ENCODE measurements around the gene AP1B1.
"Not testable (repeated sequence)": the region's sequence is repeated elsewhere in the genome, so short reads cannot be mapped to it uniquely, and the experiment has no call there.

AP1B1 gene

DNA sequence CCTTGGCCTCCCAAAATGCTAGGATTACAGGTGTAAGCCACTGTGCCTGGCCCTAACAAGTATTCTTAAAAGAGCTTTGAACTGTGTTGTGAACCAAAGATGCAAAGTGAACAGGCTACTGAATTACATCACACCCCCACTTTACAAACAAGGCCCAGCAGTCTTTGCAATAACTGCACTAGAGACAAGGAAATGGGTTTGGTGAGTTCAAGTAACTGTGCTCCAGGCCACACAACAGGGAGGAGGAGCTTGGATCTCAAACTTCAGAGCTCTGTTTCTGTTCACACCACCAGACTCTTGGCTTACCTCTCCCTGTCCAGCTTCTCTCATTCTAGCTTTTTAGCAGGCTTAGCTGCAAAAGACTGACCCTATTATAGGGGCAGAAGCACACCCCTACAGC is 42.4 kb downstream of the AP1B1 start:
- H3K4me3 ChIP-seq (ENCODE audit: low read depth in 1 of 2, low read length in 2 of 2): no peak overlapping the region
- peaks cover 37% of the 10 kb centered on the region for H3K4me1 ChIP-seq (ENCODE audit: insufficient read depth, low read length)
- H3K27ac ChIP-seq (ENCODE audit: low read depth, low read length): no peak overlapping the region
- H3K9ac ChIP-seq (ENCODE audit: low read length): no peak overlapping the region
- H3K27me3 ChIP-seq (ENCODE audit: control insufficient read depth in 1 of 2, insufficient read depth in 2 of 2, low read length in 2 of 2): no peaks in the 10 kb centered on the region
- H3K9me3 ChIP-seq (ENCODE audit: low read length): no peaks in the 10 kb centered on the region
- H3K36me3 ChIP-seq (ENCODE audit: insufficient read depth, low read length): peaks cover 57% of the 10 kb centered on the region

DNA sequence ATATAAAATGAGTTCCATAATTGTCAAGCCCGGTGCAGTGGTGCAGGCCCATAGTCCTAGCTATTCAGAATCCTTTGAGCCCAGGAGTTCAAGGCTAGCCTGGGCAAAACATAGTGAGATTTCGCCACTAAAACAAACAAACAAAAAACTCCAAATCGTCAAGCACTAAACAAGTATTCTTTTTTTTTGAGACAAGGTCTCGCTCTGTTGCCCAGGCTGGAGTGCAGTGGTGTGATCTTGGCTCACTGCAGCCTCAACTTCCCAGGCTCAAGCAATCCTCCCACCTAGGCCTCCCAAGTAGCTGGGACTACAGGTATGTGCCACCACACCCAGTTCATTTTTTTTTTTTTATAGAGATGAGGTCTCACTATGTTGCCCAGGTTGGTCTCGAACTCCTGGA is 43.5 kb downstream of the AP1B1 start:
- Histone ChIP-seq H3K4me1 (ENCODE audit: insufficient read depth, low read length) (peaks cover 37% of the 10 kb centered on the region), H3K36me3 (ENCODE audit: insufficient read depth, low read length) (peaks cover 57% of the 10 kb centered on the region)
- not testable (repeated sequence) for H3K27me3 ChIP-seq (ENCODE audit: control insufficient read depth in 1 of 2, insufficient read depth in 2 of 2, low read length in 2 of 2); H3K9me3 ChIP-seq (ENCODE audit: low read length); H3K4me3 ChIP-seq (ENCODE audit: low read depth in 1 of 2, low read length in 2 of 2); H3K9ac ChIP-seq (ENCODE audit: low read length); H3K27ac ChIP-seq (ENCODE audit: low read depth, low read length)

DNA sequence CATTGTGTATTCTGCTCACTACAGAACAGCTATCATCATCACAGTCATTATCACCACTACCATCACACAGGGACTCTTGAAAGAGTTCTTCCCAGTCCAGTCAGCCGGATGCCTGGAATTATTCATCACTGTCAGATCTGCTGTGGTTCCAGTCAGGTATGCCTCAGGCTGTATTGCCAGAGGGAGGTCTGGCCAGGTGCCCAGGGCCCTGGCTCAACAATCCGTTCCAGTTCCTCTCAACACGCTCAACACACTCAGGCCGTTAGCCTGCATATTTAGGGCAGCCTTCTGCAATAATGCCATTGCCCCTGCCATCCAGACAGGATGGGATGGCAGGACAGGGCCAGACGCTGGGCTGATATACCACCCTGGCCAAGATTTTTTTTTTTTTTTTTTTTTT is 44.2 kb downstream of the AP1B1 start:
- Histone ChIP-seq H3K4me1 (ENCODE audit: insufficient read depth, low read length) (peaks cover 37% of the 10 kb centered on the region), H3K4me3 (ENCODE audit: low read depth in 1 of 2, low read length in 2 of 2) (no peak overlapping the region), H3K9me3 (ENCODE audit: low read length) (no peaks in the 10 kb centered on the region), H3K27ac (ENCODE audit: low read depth, low read length) (peak overlapping the region; percentile 63), H3K9ac (ENCODE audit: low read length) (no peak overlapping the region), H3K27me3 (ENCODE audit: control insufficient read depth in 1 of 2, insufficient read depth in 2 of 2, low read length in 2 of 2) (no peaks in the 10 kb centered on the region), H3K36me3 (ENCODE audit: insufficient read depth, low read length) (peaks cover 57% of the 10 kb centered on the region)

DNA sequence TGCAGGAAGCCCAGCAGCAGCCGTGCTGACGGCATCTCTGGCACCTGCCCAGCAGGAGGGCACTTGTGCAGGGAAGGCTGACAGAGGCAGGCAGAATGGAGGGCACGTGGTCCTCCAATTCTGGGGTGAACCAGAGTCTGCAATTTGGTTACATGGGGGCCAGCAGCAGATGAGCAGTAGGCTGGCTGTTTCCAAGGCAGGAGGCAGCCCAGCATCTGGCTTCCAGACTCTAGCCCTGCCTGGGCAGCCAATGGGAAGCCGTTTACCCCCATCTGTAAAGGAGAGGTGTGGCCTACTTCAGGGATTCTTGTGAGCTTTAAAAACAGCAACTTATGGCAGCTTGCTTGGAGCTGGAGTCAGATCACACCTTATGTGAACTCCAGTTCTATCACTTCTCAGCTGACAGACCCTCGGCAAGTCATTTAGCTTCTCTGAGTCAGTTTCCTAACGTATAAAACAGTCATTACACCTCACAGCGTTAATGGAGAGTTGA is 45.0 kb downstream of the AP1B1 start:
- Histone ChIP-seq H3K36me3 (ENCODE audit: insufficient read depth, low read length) (peaks cover 57% of the 10 kb centered on the region), H3K4me1 (ENCODE audit: insufficient read depth, low read length) (peaks cover 37% of the 10 kb centered on the region), H3K27ac (ENCODE audit: low read depth, low read length) (peak overlapping the region; percentile 63), H3K27me3 (ENCODE audit: control insufficient read depth in 1 of 2, insufficient read depth in 2 of 2, low read length in 2 of 2) (no peaks in the 10 kb centered on the region), H3K9ac (ENCODE audit: low read length) (no peak overlapping the region), H3K9me3 (ENCODE audit: low read length) (no peaks in the 10 kb centered on the region), H3K4me3 (ENCODE audit: low read depth in 1 of 2, low read length in 2 of 2) (no peak overlapping the region)

DNA sequence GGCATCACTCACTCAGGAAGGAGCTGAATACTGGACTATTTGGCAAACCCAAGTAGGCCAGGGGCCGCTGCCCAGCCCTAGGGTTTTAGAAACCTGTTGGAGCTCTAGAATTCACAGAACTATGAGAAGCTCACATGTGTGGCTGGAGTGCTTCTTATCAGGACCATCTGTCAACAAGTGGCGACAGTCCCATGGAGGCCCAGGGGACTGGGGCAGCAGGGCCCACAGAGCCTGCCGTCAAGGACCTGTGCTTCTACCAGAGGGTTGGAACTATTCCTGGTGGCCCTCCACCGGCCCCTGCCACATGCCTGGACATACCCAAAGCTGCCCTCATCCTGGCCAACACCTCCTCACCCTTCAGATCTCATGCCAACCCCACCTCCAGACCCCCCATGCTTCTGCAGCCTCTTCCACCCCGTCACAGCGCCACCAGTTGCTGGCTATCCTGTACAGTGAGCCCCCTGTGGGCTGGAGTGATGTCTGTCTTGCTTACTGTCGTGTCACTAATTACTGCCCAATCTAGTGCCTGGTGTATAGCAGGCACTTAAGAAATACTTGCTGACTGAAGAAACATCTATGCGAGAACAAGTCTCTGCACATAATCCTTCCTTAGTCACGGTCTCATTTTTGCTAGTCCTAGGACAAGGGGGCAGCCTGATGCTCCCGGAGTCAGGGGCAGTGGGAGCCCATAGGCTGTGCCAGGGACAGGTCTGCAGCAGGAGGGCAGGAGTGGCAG is 45.6 kb downstream of the AP1B1 start:
- Histone ChIP-seq H3K9me3 (ENCODE audit: low read length) (no peaks in the 10 kb centered on the region), H3K36me3 (ENCODE audit: insufficient read depth, low read length) (peaks cover 58% of the 10 kb centered on the region), H3K27ac (ENCODE audit: low read depth, low read length) (no peak overlapping the region), H3K9ac (ENCODE audit: low read length) (no peak overlapping the region), H3K4me1 (ENCODE audit: insufficient read depth, low read length) (peaks cover 37% of the 10 kb centered on the region), H3K4me3 (ENCODE audit: low read depth in 1 of 2, low read length in 2 of 2) (no peak overlapping the region), H3K27me3 (ENCODE audit: control insufficient read depth in 1 of 2, insufficient read depth in 2 of 2, low read length in 2 of 2) (no peaks in the 10 kb centered on the region)

DNA sequence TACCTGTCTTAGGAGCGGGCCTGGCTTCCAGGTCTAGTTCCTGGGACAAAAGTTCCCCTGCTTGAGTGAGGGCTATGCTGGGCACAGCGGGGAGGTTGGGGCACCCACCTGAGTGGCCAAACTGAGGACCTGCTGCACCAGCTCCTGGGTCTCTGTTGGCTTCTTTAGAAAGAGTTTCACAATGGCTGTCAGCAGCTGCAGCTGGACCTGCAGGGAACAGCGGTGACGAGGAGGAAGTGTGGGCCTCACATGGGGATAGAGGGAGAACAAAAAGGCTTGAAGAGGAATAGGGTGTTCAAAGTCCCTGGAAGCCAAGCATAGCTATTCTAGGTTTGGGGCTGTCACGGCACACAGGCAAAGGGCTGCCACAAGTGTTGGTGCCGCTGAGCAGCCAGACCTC is 46.2 kb downstream of the AP1B1 start:
- H3K27ac ChIP-seq (ENCODE audit: low read depth, low read length): no peak overlapping the region
- H3K9ac ChIP-seq (ENCODE audit: low read length): no peak overlapping the region
- peaks cover 58% of the 10 kb centered on the region for H3K36me3 ChIP-seq (ENCODE audit: insufficient read depth, low read length)
- H3K4me1 ChIP-seq (ENCODE audit: insufficient read depth, low read length): peaks cover 33% of the 10 kb centered on the region
- H3K4me3 ChIP-seq (ENCODE audit: low read depth in 1 of 2, low read length in 2 of 2): no peak overlapping the region
- H3K27me3 ChIP-seq (ENCODE audit: control insufficient read depth in 1 of 2, insufficient read depth in 2 of 2, low read length in 2 of 2): no peaks in the 10 kb centered on the region
- no peaks in the 10 kb centered on the region for H3K9me3 ChIP-seq (ENCODE audit: low read length)

DNA sequence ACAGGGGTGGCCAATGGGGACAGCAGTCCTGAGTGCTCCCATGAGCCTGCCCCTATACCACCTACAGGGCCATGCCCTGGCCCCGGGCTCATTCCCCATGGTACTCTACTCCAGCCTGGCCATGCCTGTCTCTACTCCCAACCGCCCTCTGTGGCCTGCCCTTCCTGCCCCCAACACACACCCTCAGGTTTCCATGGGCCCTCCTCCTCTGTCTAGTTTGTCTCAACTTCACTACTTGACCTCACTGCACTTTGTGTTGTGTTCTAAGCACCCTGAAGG is 46.6 kb downstream of the AP1B1 start:
- Histone ChIP-seq H3K9ac (ENCODE audit: low read length) (no peak overlapping the region), H3K27ac (ENCODE audit: low read depth, low read length) (no peak overlapping the region), H3K4me1 (ENCODE audit: insufficient read depth, low read length) (peaks cover 29% of the 10 kb centered on the region), H3K27me3 (ENCODE audit: control insufficient read depth in 1 of 2, insufficient read depth in 2 of 2, low read length in 2 of 2) (no peaks in the 10 kb centered on the region), H3K4me3 (ENCODE audit: low read depth in 1 of 2, low read length in 2 of 2) (no peak overlapping the region), H3K9me3 (ENCODE audit: low read length) (no peaks in the 10 kb centered on the region), H3K36me3 (ENCODE audit: insufficient read depth, low read length) (peaks cover 57% of the 10 kb centered on the region)

DNA sequence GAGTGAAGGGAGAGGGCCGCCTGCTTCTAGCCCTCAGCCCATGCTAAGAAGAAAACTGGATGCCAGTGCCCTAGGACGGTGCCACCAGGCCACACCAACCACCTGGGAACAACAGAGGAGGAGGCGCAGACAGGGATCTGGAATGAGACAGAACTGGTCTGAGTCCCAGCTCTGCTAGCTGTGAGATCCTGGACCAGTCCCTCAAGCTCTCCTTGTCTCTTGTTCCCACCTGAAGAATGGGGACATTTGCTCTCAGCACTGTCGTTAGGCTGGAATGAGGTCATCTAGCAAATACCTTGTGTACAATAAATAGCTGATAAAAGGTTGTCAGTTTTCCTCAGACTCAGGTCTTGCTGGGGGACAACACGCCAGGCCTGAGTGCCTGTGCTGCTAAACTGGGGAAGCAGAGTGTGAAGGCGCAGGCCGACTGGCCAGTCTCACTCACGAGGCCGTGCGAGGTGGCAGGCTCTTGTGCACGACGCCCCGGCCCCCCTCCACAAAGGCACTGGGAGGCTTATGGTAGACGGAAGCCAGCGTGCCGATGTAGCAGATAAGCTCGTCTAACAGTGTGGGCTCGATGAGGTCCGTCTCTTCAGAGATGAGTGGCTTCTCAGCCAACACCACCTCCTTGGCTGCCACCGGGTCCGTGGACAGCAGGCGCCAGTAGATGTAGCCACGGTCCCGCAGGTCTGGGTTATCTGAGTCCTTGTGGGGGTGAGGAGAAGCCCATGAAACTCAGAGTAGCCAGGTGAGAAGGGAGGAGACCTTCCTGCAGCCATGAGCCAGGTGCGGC is 47.1 kb downstream of the AP1B1 start:
- Histone ChIP-seq H3K36me3 (ENCODE audit: insufficient read depth, low read length) (peaks cover 54% of the 10 kb centered on the region), H3K9me3 (ENCODE audit: low read length) (no peaks in the 10 kb centered on the region), H3K27ac (ENCODE audit: low read depth, low read length) (no peak overlapping the region), H3K4me3 (ENCODE audit: low read depth in 1 of 2, low read length in 2 of 2) (no peak overlapping the region), H3K9ac (ENCODE audit: low read length) (no peak overlapping the region), H3K4me1 (ENCODE audit: insufficient read depth, low read length) (peaks cover 23% of the 10 kb centered on the region), H3K27me3 (ENCODE audit: control insufficient read depth in 1 of 2, insufficient read depth in 2 of 2, low read length in 2 of 2) (no peaks in the 10 kb centered on the region)

DNA sequence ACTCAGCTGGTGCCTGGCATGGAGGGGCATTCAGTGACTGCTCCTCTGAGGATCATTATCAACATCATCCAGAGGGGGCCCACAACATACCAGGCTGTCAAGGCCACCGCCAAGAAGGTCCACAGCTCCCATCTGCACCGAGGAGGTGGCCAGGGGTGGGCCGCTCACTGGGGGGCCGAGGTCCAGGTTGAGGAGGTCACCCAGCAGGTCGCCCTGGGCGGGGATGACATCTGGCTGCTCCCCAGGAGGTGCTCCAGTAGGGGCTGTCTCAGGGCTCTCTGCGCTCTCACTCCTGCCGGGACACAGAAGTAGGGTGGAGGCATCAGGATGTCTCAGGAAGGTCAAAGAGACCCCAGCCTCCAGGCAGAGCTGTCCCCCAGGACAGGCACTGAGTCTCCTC is 47.8 kb downstream of the AP1B1 start:
- H3K9ac ChIP-seq (ENCODE audit: low read length): no peak overlapping the region
- H3K4me1 ChIP-seq (ENCODE audit: insufficient read depth, low read length): peaks cover 21% of the 10 kb centered on the region
- peaks cover 61% of the 10 kb centered on the region for H3K36me3 ChIP-seq (ENCODE audit: insufficient read depth, low read length)
- no peak overlapping the region for H3K4me3 ChIP-seq (ENCODE audit: low read depth in 1 of 2, low read length in 2 of 2)
- no peaks in the 10 kb centered on the region for H3K27me3 ChIP-seq (ENCODE audit: control insufficient read depth in 1 of 2, insufficient read depth in 2 of 2, low read length in 2 of 2)
- H3K27ac ChIP-seq (ENCODE audit: low read depth, low read length): no peak overlapping the region
- H3K9me3 ChIP-seq (ENCODE audit: low read length): no peaks in the 10 kb centered on the region

DNA sequence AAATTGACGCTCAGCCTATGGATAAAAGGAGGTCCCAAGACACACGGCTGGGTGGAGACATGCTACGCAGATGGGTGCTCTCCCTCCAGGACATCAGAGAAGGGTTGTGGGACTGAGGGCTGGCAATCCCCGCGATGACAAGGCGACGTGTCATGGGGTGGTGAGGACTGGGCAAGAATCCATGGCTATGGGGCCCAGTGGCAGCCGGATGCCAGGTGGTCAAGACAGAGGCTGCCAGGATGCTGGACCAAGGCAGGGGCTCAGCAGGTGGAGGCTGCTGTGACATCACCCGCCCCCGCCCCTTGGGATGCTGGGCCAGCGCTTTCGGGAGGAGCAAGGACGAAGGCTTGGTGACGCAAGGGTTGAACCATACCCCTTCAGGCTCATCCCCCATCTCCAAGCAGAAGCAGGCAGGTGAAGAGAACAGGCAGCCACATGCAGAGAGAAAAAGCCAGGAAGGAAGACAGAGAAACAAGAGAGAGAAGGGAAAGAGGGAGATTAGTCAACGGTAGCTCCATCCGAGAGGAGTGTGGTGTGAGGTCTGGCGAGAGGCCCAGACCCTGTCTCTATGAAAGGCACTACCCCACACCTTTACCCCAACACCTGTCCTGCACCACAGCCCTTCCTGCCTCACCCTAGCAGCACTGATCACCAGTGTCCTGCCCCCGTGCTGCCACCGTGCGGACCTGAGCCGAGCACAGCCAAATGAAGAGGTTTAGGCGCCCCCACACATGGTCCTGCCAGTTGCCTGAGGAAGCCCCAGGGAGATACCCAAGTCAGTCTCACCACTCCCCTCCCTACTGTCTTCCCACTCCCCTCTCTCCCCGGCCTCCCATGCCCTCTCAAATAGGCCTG is 48.8 kb downstream of the AP1B1 start:
- no peaks in the 10 kb centered on the region for H3K27me3 ChIP-seq (ENCODE audit: control insufficient read depth in 1 of 2, insufficient read depth in 2 of 2, low read length in 2 of 2)
- no peak overlapping the region for H3K4me3 ChIP-seq (ENCODE audit: low read depth in 1 of 2, low read length in 2 of 2)
- no peak overlapping the region for H3K9ac ChIP-seq (ENCODE audit: low read length)
- H3K27ac ChIP-seq (ENCODE audit: low read depth, low read length): no peak overlapping the region
- no peaks in the 10 kb centered on the region for H3K9me3 ChIP-seq (ENCODE audit: low read length)
- H3K4me1 ChIP-seq (ENCODE audit: insufficient read depth, low read length): peaks cover 16% of the 10 kb centered on the region
- peaks cover 62% of the 10 kb centered on the region for H3K36me3 ChIP-seq (ENCODE audit: insufficient read depth, low read length)

DNA sequence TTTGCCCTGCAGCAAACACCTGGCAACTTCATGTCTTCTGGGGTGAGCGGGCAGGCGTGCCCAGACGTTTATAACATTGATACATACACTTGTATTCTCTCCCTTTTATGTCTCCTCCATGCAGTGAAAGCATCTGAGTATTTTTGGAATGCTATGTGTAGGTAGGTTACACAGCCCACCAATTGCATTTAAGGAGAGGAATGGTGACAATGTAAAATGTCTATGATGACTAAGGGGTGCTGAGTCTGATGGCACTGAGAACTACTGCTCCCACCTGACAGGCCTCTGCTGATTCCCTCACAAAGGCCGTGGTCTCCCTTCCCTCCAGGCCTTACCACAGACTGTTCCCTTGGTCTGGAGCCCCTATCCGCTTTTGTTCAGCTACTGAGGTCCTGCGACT is 50.0 kb downstream of the AP1B1 start:
- Histone ChIP-seq H3K4me3 (ENCODE audit: low read depth in 1 of 2, low read length in 2 of 2) (no peak overlapping the region), H3K27ac (ENCODE audit: low read depth, low read length) (no peak overlapping the region), H3K9ac (ENCODE audit: low read length) (no peak overlapping the region), H3K27me3 (ENCODE audit: control insufficient read depth in 1 of 2, insufficient read depth in 2 of 2, low read length in 2 of 2) (no peaks in the 10 kb centered on the region), H3K36me3 (ENCODE audit: insufficient read depth, low read length) (peaks cover 62% of the 10 kb centered on the region), H3K4me1 (ENCODE audit: insufficient read depth, low read length) (peaks cover 5% of the 10 kb centered on the region), H3K9me3 (ENCODE audit: low read length) (no peaks in the 10 kb centered on the region)

All from muscle layer of colon (tissue), 2 donors.